NCI-H345 (cell line): Measurements from ENCODE around the gene PEA15.

Experiments used
- DNase-seq: peaks from one replicate; lab custom pipeline; 2025; lab: John Stamatoyannopoulos, UW

The PEA15 gene

GRCh38 chr1:160205242-160206035 is at the start of gene PEA15:
PEA15 (plus strand) TSS chr1:160205384; CDS start chr1:160211545, 6,161 bp downstream.
- DNase-seq = peak; percentile 74

DNA sequence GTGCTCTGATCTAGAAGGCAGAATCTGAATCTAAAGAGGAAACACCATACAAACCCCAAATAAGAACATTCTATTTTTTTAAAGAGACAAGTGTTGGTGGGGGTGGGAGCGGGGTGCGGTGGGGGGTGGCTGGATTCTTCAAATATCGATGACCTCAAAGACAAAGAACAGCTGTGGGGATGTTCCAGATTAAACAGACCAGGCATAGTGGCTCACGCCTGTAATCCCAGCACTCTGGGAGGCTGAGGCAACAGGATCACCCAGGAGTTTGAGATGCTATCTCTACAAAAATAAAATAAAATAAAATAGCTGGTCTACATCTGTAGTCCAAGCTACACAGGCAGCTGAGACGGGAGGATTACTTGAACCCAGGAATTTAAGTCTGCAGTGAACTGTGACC is 48.8 kb upstream of the PEA15 start:
- DNase-seq = no peak

- no peak for DNase-seq
Measured at GRCh38 chr1:160157174-160157573, 48.0 kb upstream of the PEA15 start.

- DNase-seq = no peak
Measured at GRCh38 chr1:160158031-160158430, 47.2 kb upstream of the PEA15 start.

- no peak for DNase-seq
Measured at GRCh38 chr1:160158534-160158933, 46.6 kb upstream of the PEA15 start.

- DNase-seq = no peak
Measured at GRCh38 chr1:160159846-160160245, 45.3 kb upstream of the PEA15 start.

DNA sequence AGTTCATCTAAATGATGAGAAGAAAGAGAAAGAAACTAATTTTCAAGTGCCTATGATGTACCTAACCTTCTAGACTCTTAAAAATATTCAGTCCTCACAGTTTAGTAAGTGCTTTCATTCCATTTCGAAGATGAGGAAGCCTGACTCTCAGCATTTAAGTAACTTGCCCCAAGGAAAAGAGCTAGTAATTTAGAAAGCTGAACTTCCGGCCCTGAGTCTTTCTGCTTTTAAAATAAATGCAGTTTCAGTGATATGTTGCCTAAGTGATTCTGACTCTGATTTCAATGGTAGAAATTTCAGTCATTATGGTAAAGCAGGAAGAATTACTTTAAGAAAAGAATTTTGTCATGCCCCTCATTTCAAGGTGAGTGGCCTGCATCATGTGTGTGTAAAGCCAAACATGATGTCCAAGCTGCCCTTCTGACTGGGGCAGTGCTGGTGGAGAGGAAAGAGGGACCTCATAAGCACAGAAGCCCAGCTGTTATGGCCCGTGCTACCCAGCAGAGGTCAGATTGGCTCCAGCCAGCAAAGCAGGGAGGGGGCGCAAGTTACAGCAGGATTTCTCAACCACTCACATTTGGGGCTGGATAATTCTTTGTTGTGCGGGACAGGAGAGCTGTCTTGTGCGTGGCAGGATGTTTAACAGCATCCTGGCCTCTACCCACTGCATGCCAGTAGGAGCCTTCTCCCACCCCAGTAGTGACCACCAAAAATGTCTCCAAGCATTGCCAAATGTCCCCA is 43.0 kb upstream of the PEA15 start:
- no peak for DNase-seq

GRCh38 chr1:160162931-160163330 is 42.3 kb upstream of the PEA15 start:
- DNase-seq = no peak

GRCh38 chr1:160163615-160164014 is 41.6 kb upstream of the PEA15 start:
- no peak for DNase-seq

DNA sequence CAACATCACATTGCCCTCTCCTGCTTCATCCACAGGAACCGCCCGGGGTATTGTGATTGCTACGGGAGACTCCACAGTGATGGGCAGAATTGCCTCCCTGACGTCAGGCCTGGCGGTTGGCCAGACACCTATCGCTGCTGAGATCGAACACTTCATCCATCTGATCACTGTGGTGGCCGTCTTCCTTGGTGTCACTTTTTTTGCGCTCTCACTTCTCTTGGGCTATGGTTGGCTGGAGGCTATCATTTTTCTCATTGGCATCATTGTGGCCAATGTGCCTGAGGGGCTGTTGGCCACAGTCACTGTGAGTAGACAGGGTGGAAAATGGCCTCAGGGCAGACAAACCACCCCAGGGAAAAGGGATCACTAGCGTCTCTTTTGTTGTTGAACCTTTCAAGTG is 41.1 kb upstream of the PEA15 start:
- DNase-seq = peak; percentile 3

DNA sequence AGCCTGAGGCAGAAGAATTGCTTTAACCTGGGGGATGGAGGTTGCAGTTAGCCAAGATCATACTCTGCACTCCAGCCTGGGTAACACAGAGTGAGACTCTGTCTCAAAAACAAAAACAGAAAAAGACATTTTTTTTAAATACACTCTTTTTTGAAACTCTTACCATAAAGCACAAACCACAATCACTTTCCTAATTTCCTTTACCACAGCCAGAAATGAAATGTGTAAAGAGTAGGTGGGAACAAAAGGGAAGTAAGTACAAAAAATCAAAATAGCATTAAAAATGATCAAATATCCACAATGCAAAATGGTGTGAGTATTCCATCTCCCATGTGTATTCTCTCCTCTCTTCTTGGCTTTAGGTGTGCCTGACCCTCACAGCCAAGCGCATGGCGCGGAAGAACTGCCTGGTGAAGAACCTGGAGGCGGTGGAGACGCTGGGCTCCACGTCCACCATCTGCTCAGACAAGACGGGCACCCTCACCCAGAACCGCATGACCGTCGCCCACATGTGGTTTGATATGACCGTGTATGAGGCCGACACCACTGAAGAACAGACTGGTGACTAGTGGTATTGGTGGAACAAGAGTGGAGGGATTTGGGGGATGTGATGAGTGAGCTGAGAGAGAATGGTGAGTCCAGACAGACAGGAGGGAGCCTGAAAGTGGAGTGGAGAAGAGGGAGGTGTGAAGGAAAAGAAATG is 38.9 kb upstream of the PEA15 start:
- DNase-seq = no peak

- DNase-seq = peak; percentile 13
Measured at GRCh38 chr1:160167056-160167455, 38.1 kb upstream of the PEA15 start.

DNA sequence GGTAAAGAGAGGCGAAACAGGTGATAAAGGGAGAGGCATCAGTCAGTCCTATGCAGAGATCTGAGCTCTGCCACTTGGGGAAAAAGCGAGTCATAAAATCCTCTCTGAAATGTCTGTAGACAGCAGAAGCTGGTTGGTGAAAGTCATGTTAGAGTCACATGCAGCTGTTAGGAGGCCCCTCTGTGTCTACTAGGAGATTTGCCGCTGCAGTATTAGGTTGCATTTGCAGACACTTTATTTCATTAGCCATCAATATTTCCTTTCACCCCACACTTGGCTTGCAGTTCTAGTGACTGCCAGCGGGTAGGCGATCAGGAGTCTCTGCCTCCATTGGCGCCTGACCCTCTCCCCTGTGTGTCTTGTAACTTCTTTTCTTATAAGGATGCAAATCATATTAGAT is 37.6 kb upstream of the PEA15 start:
- DNase-seq = no peak

DNA sequence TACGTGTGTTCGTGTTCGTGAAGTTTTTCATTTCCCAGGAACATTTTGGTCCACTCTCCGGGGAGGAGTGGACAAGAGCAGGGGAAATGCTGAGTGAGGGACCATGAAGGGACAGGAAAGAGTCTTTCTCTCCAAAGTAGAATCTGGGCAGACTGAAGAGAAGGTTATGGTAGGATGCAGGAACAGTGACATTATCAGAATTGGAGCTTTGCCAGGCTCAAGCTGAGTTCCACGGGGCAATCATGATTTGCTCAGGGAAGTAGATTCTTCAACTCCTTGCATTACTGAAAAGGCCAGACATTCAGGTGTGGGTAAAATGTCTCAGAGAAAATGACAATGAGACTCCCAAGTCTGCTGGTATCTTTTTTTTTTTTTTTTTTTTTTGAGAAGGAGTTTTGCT is 37.2 kb upstream of the PEA15 start:
- peak; percentile 32 for DNase-seq

GRCh38 chr1:160168609-160169369 is 36.4 kb upstream of the PEA15 start:
- DNase-seq = no peak

- DNase-seq = peak; percentile 77
Measured at GRCh38 chr1:160169553-160170399, 35.4 kb upstream of the PEA15 start.

- DNase-seq = no peak
Measured at GRCh38 chr1:160171354-160171753, 33.8 kb upstream of the PEA15 start.

GRCh38 chr1:160171980-160172379 is 33.2 kb upstream of the PEA15 start:
- no peak for DNase-seq

DNA sequence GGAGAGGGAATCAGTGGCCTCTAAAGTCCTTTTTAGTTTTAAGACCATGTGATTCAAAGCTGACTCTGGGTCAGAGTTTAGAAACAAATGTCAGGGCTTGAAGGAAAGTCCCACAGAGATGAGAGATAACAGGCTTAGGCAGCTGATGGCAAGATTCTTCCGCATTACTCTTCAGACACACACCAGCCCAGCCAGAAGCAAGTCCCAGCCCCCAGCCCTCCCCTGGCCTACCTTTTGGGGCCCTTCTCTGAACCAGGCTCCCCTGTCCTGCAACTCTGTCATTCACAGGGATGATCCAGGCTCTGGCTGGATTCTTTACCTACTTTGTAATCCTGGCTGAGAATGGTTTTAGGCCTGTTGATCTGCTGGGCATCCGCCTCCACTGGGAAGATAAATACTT is 28.0 kb upstream of the PEA15 start:
- DNase-seq = no peak

GRCh38 chr1:160177667-160178066 is 27.5 kb upstream of the PEA15 start:
- no peak for DNase-seq

DNA sequence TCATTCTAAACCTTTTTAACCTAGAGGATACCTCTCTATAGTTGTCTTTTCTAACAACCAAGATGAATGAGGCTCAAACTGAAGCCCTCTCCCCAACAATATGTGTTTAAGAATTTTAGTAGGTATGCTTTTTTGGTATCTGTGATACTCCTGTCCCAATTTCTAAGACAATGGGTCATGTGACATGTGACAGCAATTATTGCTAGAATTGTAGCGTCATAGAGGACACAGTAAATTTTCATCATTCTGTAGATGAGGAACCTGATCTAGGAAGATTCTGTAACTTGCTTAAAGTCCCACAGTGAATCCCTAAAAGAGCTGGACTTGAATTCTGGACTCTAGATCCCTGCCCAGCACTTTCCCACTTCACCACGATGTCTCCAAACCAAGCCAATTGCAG is 26.5 kb upstream of the PEA15 start:
- no peak for DNase-seq
